Gastroesophageal sphincter (tissue), 3 donors: Measurements from ENCODE around the gene ARHGAP9.

Experiments
- POLR2A ChIP-seq, 2 donors: fragments of 450-650 bp; IDR thresholded peaks; one replicate each; pipeline ENCODE4 v1.6.1; 2017; ENCODE audit warnings: antibody characterized with exemption in 2 of 2, mild to moderate bottlenecking in 2 of 2, moderate library complexity in 1 of 2
- POLR2AphosphoS5 ChIP-seq: sonication (generic); formaldehyde crosslinking; IDR thresholded peaks from one replicate; pipeline ENCODE4 v1.6.1; 2017; ENCODE audit warnings: antibody characterized with exemption
- TF ChIP-seq, protein P1 (sequence below), 4 experiments: fragments of 200-600 bp in 2 of 4; fragments of 450-650 bp in 2 of 4; sonication (generic) in 1 of 4; IDR thresholded peaks; one replicate each; pipeline ENCODE4 v1.5.1; 2017 to 2019; ENCODE audit warnings: antibody characterized with exemption in 4 of 4, mild to moderate bottlenecking in 2 of 4, moderate library complexity in 2 of 4

DNA sequence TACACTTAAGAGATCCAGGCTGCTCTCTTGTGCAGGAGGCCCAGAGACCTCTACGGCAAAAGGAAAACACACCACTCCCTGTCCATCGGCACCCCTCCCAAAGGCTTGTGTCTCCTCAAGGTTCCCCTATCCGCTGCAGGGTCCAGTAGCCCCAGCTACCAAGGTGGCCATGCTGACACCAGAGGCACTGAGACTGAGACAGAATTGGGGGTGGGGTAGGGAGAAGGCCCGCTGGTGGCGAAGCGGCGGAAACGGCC is 40.1 kb upstream of the ARHGAP9 start:
- TF ChIP-seq POLR2AphosphoS5 (no peak), POLR2A (IDR thresholded peaks at IDR 0.05) (no peak)
- TF ChIP-seq, protein P1, sequence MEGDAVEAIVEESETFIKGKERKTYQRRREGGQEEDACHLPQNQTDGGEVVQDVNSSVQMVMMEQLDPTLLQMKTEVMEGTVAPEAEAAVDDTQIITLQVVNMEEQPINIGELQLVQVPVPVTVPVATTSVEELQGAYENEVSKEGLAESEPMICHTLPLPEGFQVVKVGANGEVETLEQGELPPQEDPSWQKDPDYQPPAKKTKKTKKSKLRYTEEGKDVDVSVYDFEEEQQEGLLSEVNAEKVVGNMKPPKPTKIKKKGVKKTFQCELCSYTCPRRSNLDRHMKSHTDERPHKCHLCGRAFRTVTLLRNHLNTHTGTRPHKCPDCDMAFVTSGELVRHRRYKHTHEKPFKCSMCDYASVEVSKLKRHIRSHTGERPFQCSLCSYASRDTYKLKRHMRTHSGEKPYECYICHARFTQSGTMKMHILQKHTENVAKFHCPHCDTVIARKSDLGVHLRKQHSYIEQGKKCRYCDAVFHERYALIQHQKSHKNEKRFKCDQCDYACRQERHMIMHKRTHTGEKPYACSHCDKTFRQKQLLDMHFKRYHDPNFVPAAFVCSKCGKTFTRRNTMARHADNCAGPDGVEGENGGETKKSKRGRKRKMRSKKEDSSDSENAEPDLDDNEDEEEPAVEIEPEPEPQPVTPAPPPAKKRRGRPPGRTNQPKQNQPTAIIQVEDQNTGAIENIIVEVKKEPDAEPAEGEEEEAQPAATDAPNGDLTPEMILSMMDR (IDR thresholded peaks at IDR 0.05) = no peak
